GM12878 (cell line): ENCODE results near the gene TOMM34. TPM values are rescaled to one million over a fixed set of nuclear protein-coding genes. Genes with fewer than 3 reads are reported as not detected.

Experiments
- ATAC-seq: fragments of 200-7000 bp; cut with Tn5 transposase; 3 replicates; pipeline ENCODE4 v1.9.1; 2020; ENCODE audit warnings: mild to moderate bottlenecking, moderate library complexity
- BruUV-seq: library from RNA; stranded (reverse); fragments of 400-500 nt; replicated peaks from 2 replicates; lab custom pipeline; 2021; lab: Mats Ljungman, UMichigan
- CTCF ChIA-PET: fragments of 300-600 bp; sonication (Branson Sonifier 250); formaldehyde crosslinking; extraction: SDS; loops from one replicate; lab custom pipeline; 2021; ENCODE audit warnings: inconsistent platforms; lab: Yijun Ruan, JAX
- POLR2A ChIA-PET: fragments of 350-600 bp; formaldehyde crosslinking; extraction: SDS; loops from one replicate; lab custom pipeline; 2021; ENCODE audit warnings: inconsistent platforms; lab: Charles Lee
- RAD21 ChIA-PET: fragments of 300-600 bp; sonication (Branson Sonifier 250); formaldehyde crosslinking; loops from one replicate; lab custom pipeline; 2023; ENCODE audit warnings: antibody characterized with exemption; ENCODE audit not compliant: unreplicated experiment; lab: Charles Lee
- SMC1A ChIA-PET: fragments of 300-600 bp; sonication (Branson Sonifier 250); formaldehyde crosslinking; loops from one replicate; lab custom pipeline; 2023; ENCODE audit not compliant: unreplicated experiment, uncharacterized antibody; lab: Charles Lee
- DNase-seq: peaks from one replicate; pipeline ENCODE4 v3.0.0-alpha.2; 2011; ENCODE audit warnings: low read depth, low spot score
- FAIRE-seq: peaks from 3 replicates; lab custom pipeline; 2011; peaks lifted over from hg19 to GRCh38; lab: Jason Lieb, UNC
- H2AFZ ChIP-seq: 2 replicates; pipeline ENCODE4 v1.6.0; 2011; ENCODE audit warnings: low read depth, low read length, control low read depth; ENCODE audit not compliant: control insufficient read depth
- H3K27ac ChIP-seq: 2 replicates; pipeline ENCODE4 v1.5.1; 2011; ENCODE audit warnings: control low read depth; ENCODE audit not compliant: control insufficient read depth, insufficient read depth
- H3K27me3 ChIP-seq, 2 experiments: replicated peaks in 1 of 2; 2 replicates each; pipeline versions ENCODE4 v1.6.0 to v1.6.1; 2011; ENCODE audit warnings: low read length in 1 of 2; ENCODE audit not compliant: control insufficient read depth in 2 of 2, insufficient read depth in 2 of 2
- H3K36me3 ChIP-seq, 2 experiments: 2 replicates each; pipeline ENCODE4 v1.5.1; 2011; ENCODE audit warnings: low read length in 1 of 2; ENCODE audit not compliant: control insufficient read depth in 2 of 2, insufficient read depth in 2 of 2
- H3K4me1 ChIP-seq: 2 replicates; pipeline ENCODE4 v1.6.1; 2011; ENCODE audit warnings: mild to moderate bottlenecking, low read length, moderate library complexity, mixed read lengths; ENCODE audit not compliant: control insufficient read depth, insufficient read depth
- H3K4me2 ChIP-seq: 2 replicates; pipeline ENCODE4 v1.6.0; 2011; ENCODE audit warnings: control low read depth; ENCODE audit not compliant: control insufficient read depth, insufficient read depth
- H3K4me3 ChIP-seq: fragments of 200-600 bp; sonication (generic); 2 replicates; pipeline ENCODE4 v1.5.1; 2016
- H3K79me2 ChIP-seq: 2 replicates; pipeline ENCODE4 v1.6.0; 2011; ENCODE audit warnings: low read length; ENCODE audit not compliant: control insufficient read depth, insufficient read depth
- H3K9ac ChIP-seq: 2 replicates; pipeline ENCODE4 v1.8.0; 2011; ENCODE audit warnings: low read length, control low read depth, mixed read lengths; ENCODE audit not compliant: control insufficient read depth, insufficient read depth
- H3K9me3 ChIP-seq: replicated peaks from 3 replicates; pipeline ENCODE4 v1.5.1; 2011; ENCODE audit warnings: mild to moderate bottlenecking, low read length; ENCODE audit not compliant: control insufficient read depth, insufficient read depth
- H4K20me1 ChIP-seq: 2 replicates; pipeline ENCODE4 v1.6.0; 2011; ENCODE audit not compliant: control insufficient read depth, insufficient read depth
- ZNF592 ChIP-seq: fragments of 450-650 bp; IDR thresholded peaks from 2 replicates; pipeline ENCODE4 v1.6.1; 2017; ENCODE audit warnings: mild to moderate bottlenecking, moderate library complexity
- WGBS: methylation state at CpG from one replicate; pipeline ENCODE4 v1.1.6; 2016; ENCODE audit warnings: low lambda C conversion rate; ENCODE audit not compliant: insufficient replicate concordance, insufficient coverage; ENCODE audit errors: missing lambda C conversion rate; 5-methylcytosine and 5-hydroxymethylcytosine counted together
- in situ Hi-C: fragments of 300-500 bp; cut with MboI; formaldehyde crosslinking; loops from 9 replicates; pipeline ENCODE4 v1.14.3; 2018; ENCODE audit warnings: mixed read lengths
- intact Hi-C: fragments of 100-400 bp; cut with micrococcal nuclease; formaldehyde crosslinking; loops from one replicate; pipeline ENCODE4 v1.14.2; 2022; ENCODE audit not compliant: unreplicated experiment
- polyA plus RNA-seq, 11 experiments: library from polyadenylated mRNA; depleted of rRNA in 4 of 11; unstranded in 6 of 11; stranded (reverse) in 5 of 11; fragments of >200 nt; fragmentation: Nextera tagmentation in 4 of 11; fragmentation: Illumina TruSeq in 1 of 11; extraction: Ambion mirVana in 4 of 11; extraction: Trizol in 1 of 11; gene quantifications; 1 replicate in 1 of 11; 2 replicates in 10 of 11; pipeline versions ENCODE4 v1.2.1 to v1.2.3, GENCODE V29; 2011 to 2016; ENCODE audit warnings: inconsistent platforms in 2 of 11, missing spikeins in 2 of 11, low read depth in 1 of 11
- total RNA-seq, 4 experiments: library from RNA; depleted of rRNA in 3 of 4; stranded (reverse); fragments of >200 nt in 3 of 4; fragmentation: Illumina TruSeq in 1 of 4; extraction: Trizol in 1 of 4; gene quantifications; 2 replicates each; pipeline versions ENCODE4 v1.2.1 to v1.2.3, GENCODE V29; 2013 to 2021
- TF ChIP-seq, protein P1 (sequence below): fragments of 450-650 bp; IDR thresholded peaks from 2 replicates; pipeline ENCODE4 v1.6.1; 2016; ENCODE audit warnings: mild to moderate bottlenecking, moderate library complexity, borderline replicate concordance
- TF ChIP-seq, protein P2 (sequence below): IDR thresholded peaks from 2 replicates; pipeline ENCODE4 v1.6.1; 2011; ENCODE audit warnings: low read depth, low read length, improper control_type of control experiment, borderline replicate concordance
- TF ChIP-seq, protein P3 (sequence below): fragments of 450-650 bp; IDR thresholded peaks from 2 replicates; pipeline ENCODE4 v1.6.1; 2017; ENCODE audit warnings: mild to moderate bottlenecking, moderate library complexity

The TOMM34 gene
- total and polyA plus RNA-seq, 10 of the 15 experiments (the other 5 are each of a cell fraction or from before 2014, with no cell fraction given), result 14.0 to 73.8 (median 43.9) TPM

- TF ChIP-seq, protein P1, sequence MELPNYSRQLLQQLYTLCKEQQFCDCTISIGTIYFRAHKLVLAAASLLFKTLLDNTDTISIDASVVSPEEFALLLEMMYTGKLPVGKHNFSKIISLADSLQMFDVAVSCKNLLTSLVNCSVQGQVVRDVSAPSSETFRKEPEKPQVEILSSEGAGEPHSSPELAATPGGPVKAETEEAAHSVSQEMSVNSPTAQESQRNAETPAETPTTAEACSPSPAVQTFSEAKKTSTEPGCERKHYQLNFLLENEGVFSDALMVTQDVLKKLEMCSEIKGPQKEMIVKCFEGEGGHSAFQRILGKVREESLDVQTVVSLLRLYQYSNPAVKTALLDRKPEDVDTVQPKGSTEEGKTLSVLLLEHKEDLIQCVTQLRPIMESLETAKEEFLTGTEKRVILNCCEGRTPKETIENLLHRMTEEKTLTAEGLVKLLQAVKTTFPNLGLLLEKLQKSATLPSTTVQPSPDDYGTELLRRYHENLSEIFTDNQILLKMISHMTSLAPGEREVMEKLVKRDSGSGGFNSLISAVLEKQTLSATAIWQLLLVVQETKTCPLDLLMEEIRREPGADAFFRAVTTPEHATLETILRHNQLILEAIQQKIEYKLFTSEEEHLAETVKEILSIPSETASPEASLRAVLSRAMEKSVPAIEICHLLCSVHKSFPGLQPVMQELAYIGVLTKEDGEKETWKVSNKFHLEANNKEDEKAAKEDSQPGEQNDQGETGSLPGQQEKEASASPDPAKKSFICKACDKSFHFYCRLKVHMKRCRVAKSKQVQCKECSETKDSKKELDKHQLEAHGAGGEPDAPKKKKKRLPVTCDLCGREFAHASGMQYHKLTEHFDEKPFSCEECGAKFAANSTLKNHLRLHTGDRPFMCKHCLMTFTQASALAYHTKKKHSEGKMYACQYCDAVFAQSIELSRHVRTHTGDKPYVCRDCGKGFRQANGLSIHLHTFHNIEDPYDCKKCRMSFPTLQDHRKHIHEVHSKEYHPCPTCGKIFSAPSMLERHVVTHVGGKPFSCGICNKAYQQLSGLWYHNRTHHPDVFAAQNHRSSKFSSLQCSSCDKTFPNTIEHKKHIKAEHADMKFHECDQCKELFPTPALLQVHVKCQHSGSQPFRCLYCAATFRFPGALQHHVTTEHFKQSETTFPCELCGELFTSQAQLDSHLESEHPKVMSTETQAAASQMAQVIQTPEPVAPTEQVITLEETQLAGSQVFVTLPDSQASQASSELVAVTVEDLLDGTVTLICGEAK, result no peak
Measured at GRCh38 chr20:44897133-44897532, 63.1 kb downstream of the TOMM34 start (continued).

DNA sequence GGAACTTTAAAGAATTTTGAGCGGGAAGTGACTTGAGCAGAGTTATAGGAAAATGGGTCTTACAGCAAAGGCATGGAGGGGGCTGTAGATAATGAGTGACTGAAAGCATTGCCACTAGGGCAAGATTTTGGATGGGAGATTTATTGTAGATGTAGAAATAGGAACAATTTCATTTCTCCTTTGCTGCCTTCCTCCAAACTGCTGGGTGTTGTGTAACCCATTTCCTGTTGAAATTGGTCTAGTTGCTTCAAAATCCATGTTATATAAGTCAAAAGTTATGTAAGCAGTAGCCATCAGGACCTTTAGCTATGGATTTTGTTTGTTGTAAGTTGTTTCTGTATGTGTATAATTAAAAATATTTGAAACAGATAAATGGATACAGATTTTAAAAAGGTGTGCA lies 63.6 kb downstream of the TOMM34 start:
- Histone ChIP-seq H3K27ac (no peak overlapping the region), H3K4me3 (no peak overlapping the region), H3K27me3 (no peaks in the 10 kb centered on the region), H3K4me1 (peaks cover 18% of the 10 kb centered on the region), H4K20me1 (peaks cover 17% of the 10 kb centered on the region; the same call in 1 of the 2 replicates), H2AFZ (no peak overlapping the region), H3K4me2 (0 out of 2 replicates have a peak overlapping the region, but pooled peaks have one; percentile 7), H3K9me3 (no peaks in the 10 kb centered on the region), H3K9ac (no peak overlapping the region), H3K79me2 (peaks cover 90% of the 10 kb centered on the region), H3K36me3 (peaks cover 2 to 18% of the 10 kb centered on the region in 2 experiments; a peak in 3 of 4 replicates)
- in situ Hi-C loops (no loop called here), intact Hi-C loops (no loop called here)
- FAIRE-seq (no peak), DNase-seq (no peak), ATAC-seq (no peak)
- SMC1A ChIA-PET, result interaction anchor here (1.3 to 3.9 kb wide), 2 partner anchors 8 to 13 kb away, joined by 9 to 10 read pairs; partner anchors contain the start of gene PABPC1L
- POLR2A ChIA-PET, result interaction anchor here (0.8 to 2.1 kb wide), 4 partner anchors 10 to 30 kb away, joined by 3 to 5 read pairs (median 4); partner anchors contain the start of gene PABPC1L
- 92% methylated on average over 1 of the region's 1 CpG for WGBS
- RAD21 ChIA-PET, result interaction anchor here (1.5 kb wide), 1 partner anchor 109 kb away, joined by 4 read pairs; no protein-coding TSS in a partner anchor
- CTCF ChIA-PET, result interaction anchor here (0.6 to 1.7 kb wide), 4 partner anchors 9 to 785 kb away, joined by 3 to 7 read pairs (median 4); no protein-coding TSS in a partner anchor
- TF ChIP-seq, protein P2, sequence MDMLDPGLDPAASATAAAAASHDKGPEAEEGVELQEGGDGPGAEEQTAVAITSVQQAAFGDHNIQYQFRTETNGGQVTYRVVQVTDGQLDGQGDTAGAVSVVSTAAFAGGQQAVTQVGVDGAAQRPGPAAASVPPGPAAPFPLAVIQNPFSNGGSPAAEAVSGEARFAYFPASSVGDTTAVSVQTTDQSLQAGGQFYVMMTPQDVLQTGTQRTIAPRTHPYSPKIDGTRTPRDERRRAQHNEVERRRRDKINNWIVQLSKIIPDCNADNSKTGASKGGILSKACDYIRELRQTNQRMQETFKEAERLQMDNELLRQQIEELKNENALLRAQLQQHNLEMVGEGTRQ, result no peak
- TF ChIP-seq, protein P3, sequence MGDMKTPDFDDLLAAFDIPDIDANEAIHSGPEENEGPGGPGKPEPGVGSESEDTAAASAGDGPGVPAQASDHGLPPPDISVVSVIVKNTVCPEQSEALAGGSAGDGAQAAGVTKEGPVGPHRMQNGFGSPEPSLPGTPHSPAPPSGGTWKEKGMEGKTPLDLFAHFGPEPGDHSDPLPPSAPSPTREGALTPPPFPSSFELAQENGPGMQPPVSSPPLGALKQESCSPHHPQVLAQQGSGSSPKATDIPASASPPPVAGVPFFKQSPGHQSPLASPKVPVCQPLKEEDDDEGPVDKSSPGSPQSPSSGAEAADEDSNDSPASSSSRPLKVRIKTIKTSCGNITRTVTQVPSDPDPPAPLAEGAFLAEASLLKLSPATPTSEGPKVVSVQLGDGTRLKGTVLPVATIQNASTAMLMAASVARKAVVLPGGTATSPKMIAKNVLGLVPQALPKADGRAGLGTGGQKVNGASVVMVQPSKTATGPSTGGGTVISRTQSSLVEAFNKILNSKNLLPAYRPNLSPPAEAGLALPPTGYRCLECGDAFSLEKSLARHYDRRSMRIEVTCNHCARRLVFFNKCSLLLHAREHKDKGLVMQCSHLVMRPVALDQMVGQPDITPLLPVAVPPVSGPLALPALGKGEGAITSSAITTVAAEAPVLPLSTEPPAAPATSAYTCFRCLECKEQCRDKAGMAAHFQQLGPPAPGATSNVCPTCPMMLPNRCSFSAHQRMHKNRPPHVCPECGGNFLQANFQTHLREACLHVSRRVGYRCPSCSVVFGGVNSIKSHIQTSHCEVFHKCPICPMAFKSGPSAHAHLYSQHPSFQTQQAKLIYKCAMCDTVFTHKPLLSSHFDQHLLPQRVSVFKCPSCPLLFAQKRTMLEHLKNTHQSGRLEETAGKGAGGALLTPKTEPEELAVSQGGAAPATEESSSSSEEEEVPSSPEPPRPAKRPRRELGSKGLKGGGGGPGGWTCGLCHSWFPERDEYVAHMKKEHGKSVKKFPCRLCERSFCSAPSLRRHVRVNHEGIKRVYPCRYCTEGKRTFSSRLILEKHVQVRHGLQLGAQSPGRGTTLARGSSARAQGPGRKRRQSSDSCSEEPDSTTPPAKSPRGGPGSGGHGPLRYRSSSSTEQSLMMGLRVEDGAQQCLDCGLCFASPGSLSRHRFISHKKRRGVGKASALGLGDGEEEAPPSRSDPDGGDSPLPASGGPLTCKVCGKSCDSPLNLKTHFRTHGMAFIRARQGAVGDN, result no peak
- TF ChIP-seq ZNF592, result no peak
- BruUV-seq, result no TSS peak
